ENCODE data around the gene IL4R. TPM values are rescaled to one million over a fixed set of nuclear protein-coding genes. Genes with fewer than 3 reads are reported as not detected.

The IL4R gene
- total RNA-seq, 1 donor from 2014 or later: 9.6 TPM

DNA sequence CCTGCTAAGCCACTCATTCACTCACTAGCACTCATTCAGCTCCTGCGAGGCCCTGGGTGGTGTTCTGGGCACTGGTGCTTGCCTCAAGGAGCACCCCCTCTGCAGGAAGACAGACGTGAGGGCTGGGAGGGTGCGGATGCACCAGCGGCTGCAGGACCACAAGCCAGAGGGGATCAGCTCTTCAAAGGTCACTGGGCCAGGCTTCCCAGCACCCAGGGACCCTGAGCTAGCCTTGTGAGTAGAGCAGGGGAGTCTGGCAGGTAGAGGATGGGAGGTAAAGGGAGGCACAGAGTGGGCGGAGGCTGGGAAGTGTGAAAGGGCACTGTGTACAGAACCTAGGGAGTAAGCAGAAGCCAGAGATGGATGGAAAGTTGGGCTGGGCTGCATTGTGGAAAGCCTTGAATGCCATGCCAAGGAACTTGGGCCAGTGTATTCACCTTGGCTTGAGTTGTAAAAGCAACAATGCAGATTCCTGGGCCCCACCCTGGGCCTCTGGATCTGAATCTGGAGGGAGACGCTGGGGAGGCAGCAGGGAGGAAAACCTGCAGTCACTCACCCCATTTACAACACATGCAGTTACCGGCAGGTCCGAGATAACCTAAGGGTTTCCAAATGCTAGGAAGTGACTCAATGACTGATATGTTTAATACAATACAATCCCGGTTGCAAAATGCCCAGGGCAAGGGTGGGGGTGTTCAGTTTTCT, 1.7 kb downstream of the IL4R start:
- H3K4me1 Mint-ChIP-seq: peaks cover 23% of the 10 kb centered on the region
- Histone ChIP-seq H3K27ac (no peak overlapping the region), H4K20me1 (ENCODE audit: low read depth) (peaks cover 8% of the 10 kb centered on the region), H3K4me3 (no peak overlapping the region), H3K36me3 (no peaks in the 10 kb centered on the region), H3F3A (ENCODE audit: low read depth) (no peaks in the 10 kb centered on the region), H2AFZ (replicated peaks) (no peak overlapping the region), H3K9me3 (ENCODE audit: low read depth) (no peaks in the 10 kb centered on the region), H3K9ac (no peak overlapping the region), H3K4me2 (peak overlapping the region; percentile 25), H3K4me1 (no peaks in the 10 kb centered on the region), H3K27me3 (peaks cover 55% of the 10 kb centered on the region), H3K79me2 (ENCODE audit: low read depth) (no peaks in the 10 kb centered on the region)
- H3K27me3 Mint-ChIP-seq (ENCODE audit: insufficient read depth, low read depth): peaks cover 13% of the 10 kb centered on the region
- peak overlapping the region; percentile 91 for H3K4me3 Mint-ChIP-seq
- peak; percentile 43 for DNase-seq (ENCODE audit: low spot score)
- H3K27ac Mint-ChIP-seq: no peak overlapping the region
- TF ChIP-seq EZH2phosphoT487 (IDR thresholded peaks at IDR 0.05): no peak
- no peak for TF ChIP-seq EZH2 (IDR thresholded peaks at IDR 0.05)
- TF ChIP-seq, protein P1, sequence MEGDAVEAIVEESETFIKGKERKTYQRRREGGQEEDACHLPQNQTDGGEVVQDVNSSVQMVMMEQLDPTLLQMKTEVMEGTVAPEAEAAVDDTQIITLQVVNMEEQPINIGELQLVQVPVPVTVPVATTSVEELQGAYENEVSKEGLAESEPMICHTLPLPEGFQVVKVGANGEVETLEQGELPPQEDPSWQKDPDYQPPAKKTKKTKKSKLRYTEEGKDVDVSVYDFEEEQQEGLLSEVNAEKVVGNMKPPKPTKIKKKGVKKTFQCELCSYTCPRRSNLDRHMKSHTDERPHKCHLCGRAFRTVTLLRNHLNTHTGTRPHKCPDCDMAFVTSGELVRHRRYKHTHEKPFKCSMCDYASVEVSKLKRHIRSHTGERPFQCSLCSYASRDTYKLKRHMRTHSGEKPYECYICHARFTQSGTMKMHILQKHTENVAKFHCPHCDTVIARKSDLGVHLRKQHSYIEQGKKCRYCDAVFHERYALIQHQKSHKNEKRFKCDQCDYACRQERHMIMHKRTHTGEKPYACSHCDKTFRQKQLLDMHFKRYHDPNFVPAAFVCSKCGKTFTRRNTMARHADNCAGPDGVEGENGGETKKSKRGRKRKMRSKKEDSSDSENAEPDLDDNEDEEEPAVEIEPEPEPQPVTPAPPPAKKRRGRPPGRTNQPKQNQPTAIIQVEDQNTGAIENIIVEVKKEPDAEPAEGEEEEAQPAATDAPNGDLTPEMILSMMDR (IDR thresholded peaks at IDR 0.05): no peak
- no peaks in the 10 kb centered on the region for H3K9me3 Mint-ChIP-seq
- H3K36me3 Mint-ChIP-seq: peaks cover 2% of the 10 kb centered on the region

DNA sequence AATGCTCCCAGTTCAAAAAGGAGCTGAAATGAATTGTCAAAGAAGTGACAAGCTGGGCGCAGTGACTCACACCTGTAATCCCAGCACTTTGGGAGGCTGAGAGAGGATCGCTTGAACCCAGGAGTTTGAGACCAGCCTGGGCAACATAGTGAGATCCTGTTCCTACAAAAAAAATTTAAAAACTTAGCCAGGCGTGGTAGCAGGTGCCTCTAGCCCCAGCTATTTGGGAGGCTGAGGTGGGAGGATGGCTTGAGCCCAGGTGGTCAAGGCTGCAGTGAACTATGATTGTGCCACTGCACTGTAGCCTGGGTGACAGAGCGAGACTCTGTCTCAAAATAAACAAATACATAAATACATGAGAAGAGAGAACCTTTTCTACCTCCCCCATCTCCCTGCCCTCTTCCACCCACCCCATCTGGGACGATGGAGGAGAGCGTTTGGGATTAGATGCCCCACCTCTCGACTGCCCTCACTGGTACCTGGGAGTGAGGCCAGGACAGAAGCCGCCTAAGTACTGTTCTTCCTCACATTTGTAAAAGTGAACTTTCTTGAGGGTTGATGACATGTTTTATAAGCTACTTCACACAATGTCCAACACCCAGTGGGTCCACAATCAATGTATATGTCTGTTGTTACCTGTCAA, 2.4 kb downstream of the IL4R start:
- no peak overlapping the region for H3K27ac ChIP-seq
- no peak for DNase-seq (ENCODE audit: low spot score)
- no peaks in the 10 kb centered on the region for H3K79me2 ChIP-seq (ENCODE audit: low read depth)
- peaks cover 2% of the 10 kb centered on the region for H3K36me3 Mint-ChIP-seq
- H3K4me3 ChIP-seq: no peak overlapping the region
- H3K4me3 Mint-ChIP-seq: no peak overlapping the region
- no peaks in the 10 kb centered on the region for H3K9me3 ChIP-seq (ENCODE audit: low read depth)
- peaks cover 8% of the 10 kb centered on the region for H4K20me1 ChIP-seq (ENCODE audit: low read depth)
- no peak overlapping the region for H3K27ac Mint-ChIP-seq
- no peaks in the 10 kb centered on the region for H3K36me3 ChIP-seq
- peaks cover 13% of the 10 kb centered on the region for H3K27me3 Mint-ChIP-seq (ENCODE audit: insufficient read depth, low read depth)
- no peak for TF ChIP-seq EZH2phosphoT487 (IDR thresholded peaks at IDR 0.05)
- TF ChIP-seq EZH2 (IDR thresholded peaks at IDR 0.05): no peak
- TF ChIP-seq, protein P1 (IDR thresholded peaks at IDR 0.05): no peak
- H3K27me3 ChIP-seq: peaks cover 48% of the 10 kb centered on the region
- no peaks in the 10 kb centered on the region for H3K4me1 ChIP-seq
- H3K4me2 ChIP-seq: no peak overlapping the region
- H3K9ac ChIP-seq: no peak overlapping the region
- no peak overlapping the region for H2AFZ ChIP-seq (replicated peaks)
- peaks cover 23% of the 10 kb centered on the region for H3K4me1 Mint-ChIP-seq
- no peaks in the 10 kb centered on the region for H3F3A ChIP-seq (ENCODE audit: low read depth)
- H3K9me3 Mint-ChIP-seq: no peaks in the 10 kb centered on the region

DNA sequence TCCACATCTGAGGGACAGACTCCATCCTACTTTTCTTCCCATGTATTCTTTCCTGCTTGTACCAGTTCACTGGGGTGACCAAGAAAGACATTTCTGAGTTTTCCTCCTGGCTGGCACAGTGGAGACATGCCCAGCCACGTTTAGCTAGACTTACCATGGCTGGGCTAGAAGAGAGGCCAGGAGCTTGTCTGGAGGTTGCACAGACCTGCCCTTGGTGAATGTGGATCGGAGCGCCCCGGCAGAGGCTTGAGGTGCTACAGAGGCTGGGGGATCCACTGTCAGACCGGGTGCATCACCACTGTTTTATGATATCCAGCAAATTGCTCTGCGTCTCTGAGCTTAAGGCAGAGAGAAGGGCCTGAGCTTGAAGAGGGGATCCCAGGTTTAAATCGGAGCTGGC, 3.5 kb downstream of the IL4R start:
- Histone ChIP-seq H3K27me3 (peaks cover 37% of the 10 kb centered on the region), H3K9me3 (ENCODE audit: low read depth) (no peaks in the 10 kb centered on the region), H2AFZ (replicated peaks) (no peak overlapping the region), H3K36me3 (no peaks in the 10 kb centered on the region), H3K79me2 (ENCODE audit: low read depth) (no peaks in the 10 kb centered on the region), H3K27ac (no peak overlapping the region), H3K4me3 (no peak overlapping the region), H3K4me2 (no peak overlapping the region), H3K9ac (no peak overlapping the region), H4K20me1 (ENCODE audit: low read depth) (peaks cover 8% of the 10 kb centered on the region), H3K4me1 (no peaks in the 10 kb centered on the region), H3F3A (ENCODE audit: low read depth) (no peaks in the 10 kb centered on the region)
- H3K27ac Mint-ChIP-seq: no peak overlapping the region
- TF ChIP-seq EZH2phosphoT487 (IDR thresholded peaks at IDR 0.05): no peak
- TF ChIP-seq EZH2 (IDR thresholded peaks at IDR 0.05): no peak
- H3K27me3 Mint-ChIP-seq (ENCODE audit: insufficient read depth, low read depth): peaks cover 13% of the 10 kb centered on the region
- peaks cover 18% of the 10 kb centered on the region for H3K4me1 Mint-ChIP-seq
- no peaks in the 10 kb centered on the region for H3K9me3 Mint-ChIP-seq
- no peak overlapping the region for H3K4me3 Mint-ChIP-seq
- peaks cover 2% of the 10 kb centered on the region for H3K36me3 Mint-ChIP-seq
- no peak for DNase-seq (ENCODE audit: low spot score)
